ENCODE measurements around the gene C3.
"Not testable (repeated sequence)": the region's sequence is repeated elsewhere in the genome, so short reads cannot be mapped to it uniquely, and the experiment has no call there.

Gene C3

GRCh38 chr19:6720369-6721137, at the start of gene C3:
Gene C3 (minus strand): TSS chr19:6720650. CDS start chr19:6720589, 61 bp downstream.
- no peak for DNase-seq

DNA sequence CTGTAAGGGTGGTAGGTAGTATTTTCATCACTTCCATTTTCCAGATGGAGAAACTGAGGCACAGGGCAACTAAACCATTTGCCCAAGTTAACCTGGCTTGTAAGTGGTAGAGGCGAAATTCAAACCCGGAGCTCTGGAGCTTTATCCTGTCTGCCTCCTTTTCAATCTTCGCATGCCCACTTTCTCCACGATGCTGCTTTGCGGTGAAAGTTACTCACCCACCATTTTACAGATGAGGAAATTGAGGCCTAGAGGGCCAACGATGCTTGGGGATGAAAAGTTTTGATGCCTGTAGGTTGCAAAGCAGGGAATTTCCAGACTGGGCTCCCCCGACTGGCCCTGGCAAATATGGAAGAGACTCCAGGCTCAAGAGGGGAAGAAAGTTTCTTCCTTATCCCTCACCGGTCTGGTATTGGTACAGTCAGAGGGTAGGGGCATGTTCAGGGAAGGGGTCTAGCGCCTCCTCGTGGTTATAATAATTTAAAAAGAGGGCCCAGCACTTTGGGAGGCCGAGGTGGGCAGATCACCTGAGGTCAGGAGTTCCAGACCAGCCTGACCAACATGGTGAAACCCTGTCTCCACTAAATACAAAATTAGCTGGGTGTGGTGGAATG, 48.7 kb upstream of the C3 start:
- DNase-seq, result no peak

GRCh38 chr19:6768236-6768785, 47.9 kb upstream of the C3 start:
- peak; percentile 68 for DNase-seq

DNA sequence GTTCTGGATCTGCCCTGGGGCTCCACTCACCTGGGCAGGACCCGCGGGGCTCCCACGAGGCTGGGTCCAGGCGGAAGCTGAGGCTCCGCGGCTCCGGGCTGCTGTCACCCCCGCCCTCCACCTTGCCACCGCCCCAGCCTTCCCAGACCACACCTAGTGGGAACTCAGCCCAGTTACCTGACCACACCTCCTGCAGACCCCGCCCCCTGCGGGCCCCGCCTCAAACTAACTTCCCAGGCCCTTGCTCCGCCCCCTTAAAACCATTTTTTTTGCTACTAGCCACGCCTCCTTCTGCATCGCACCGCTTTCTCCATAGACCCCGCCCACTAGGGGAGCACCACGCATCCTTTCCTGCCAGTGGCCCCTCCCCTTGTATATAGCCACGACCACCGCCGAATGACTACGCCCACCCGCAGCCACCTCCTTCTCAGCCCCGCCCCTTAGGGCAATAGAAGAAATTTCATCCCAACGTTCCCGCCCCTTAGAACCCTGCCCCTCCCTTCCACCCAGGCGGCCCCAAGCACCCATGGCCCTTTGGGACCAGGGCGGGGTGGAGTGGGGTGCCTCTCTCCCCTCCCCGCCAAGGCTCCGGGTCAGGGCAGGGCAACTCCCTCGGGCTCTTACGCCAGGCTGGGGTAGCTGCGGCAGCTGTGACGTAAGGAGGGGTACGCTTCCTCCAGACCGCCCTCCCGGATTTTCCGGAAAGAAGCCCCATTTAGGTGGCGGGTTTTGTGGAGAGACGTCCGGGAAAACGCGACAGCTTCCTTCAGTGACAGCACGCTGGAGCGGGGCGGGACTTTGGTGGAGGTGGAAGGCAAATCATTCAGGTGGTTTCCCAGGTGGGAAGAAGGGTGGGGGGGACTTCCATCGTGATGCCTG, 47.1 kb upstream of the C3 start, which contains the start of gene SH2D3A:
SH2D3A (minus strand) TSS at position 79 of the 879 bp plus-strand sequence. CDS start 3,687 bp downstream, outside the sequence.
- peak; percentile 97 for DNase-seq

GRCh38 chr19:6767081-6767356, 46.6 kb upstream of the C3 start:
- no peak for DNase-seq

- DNase-seq, result no peak
Measured at GRCh38 chr19:6766357-6767080, 46.1 kb upstream of the C3 start.

DNA sequence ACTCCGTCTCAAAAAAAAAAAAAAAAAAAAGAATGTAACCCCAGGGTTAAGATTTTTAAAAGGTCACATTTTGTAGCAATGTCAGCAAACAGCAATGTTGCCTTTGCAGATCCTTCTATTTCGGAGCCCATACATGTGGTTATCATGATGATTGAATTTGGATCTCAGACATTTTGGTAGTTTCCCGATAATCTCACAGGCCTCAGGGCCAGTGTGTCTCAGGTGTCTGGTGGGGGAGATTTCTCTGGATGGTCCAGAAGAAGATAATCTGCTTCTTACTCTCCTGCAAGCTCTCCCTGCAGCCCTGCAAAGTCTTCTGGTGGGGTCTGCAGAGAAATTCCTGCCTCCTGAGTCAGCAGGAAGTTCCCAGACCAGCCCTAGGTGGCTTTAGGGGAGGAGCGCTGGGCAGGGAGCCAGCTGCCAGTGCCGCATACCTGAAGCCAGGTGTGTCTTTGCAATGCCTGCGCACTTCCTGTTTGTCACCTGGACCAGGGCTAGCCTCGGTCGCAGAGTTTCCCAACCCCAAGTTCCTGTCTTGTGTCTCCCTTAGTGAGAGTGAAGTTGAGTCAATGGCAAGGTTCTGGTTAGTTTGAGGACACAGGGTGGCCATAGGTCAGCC, 45.4 kb upstream of the C3 start:
- peak; percentile 68 for DNase-seq

GRCh38 chr19:6762253-6762797, 41.9 kb upstream of the C3 start:
- DNase-seq, result not testable (repeated sequence)

- DNase-seq, result no peak
Measured at GRCh38 chr19:6761053-6761676, 40.7 kb upstream of the C3 start.

DNA sequence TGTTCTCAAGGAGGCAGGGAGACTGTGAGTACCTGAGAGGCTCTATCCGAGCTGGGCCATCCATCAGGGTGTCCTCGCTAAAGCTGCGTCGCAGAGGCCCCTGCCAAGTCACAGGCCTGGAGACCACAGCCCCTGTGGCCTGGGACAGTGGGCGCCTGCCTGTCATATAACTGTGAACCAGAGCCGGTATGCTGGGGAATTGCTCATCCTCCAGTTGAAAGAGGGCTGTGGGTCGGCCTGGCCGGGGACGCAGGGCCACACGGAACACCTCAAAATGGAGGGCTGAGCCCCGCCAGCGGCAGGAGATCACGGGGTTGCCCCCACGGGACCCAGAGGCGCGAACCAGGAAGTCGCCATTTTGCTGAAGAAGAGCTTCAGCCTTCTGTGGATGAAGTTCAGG, 40.2 kb upstream of the C3 start:
- DNase-seq, result no peak

- DNase-seq, result peak; percentile 57
Measured at GRCh38 chr19:6754653-6755463, 34.4 kb upstream of the C3 start.

DNA sequence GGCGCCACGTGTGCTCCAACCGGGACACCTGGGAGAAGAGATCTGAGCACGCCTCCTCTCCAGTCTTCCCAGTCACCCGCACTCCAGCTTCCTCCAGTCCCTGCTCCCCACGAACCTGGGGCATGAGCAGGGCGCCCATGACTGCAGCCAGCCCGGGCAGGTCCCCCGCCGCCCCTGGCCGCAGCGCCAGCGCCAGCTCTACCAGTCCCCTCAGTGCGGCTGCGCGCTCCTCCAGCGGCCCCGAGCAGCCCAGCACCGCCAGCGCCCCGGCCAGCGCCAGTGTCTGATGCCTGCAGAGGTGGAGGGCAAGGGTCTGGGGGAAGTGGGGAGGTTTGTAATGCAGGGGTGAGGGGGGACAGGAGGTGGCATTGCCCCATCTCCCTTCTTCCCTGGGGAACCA, 33.7 kb upstream of the C3 start:
- peak; percentile 58 for DNase-seq

GRCh38 chr19:6753178-6754031, 33.0 kb upstream of the C3 start:
- peak; percentile 90 for DNase-seq

- DNase-seq, result no peak
Measured at GRCh38 chr19:6752256-6753177, 32.1 kb upstream of the C3 start.

DNA sequence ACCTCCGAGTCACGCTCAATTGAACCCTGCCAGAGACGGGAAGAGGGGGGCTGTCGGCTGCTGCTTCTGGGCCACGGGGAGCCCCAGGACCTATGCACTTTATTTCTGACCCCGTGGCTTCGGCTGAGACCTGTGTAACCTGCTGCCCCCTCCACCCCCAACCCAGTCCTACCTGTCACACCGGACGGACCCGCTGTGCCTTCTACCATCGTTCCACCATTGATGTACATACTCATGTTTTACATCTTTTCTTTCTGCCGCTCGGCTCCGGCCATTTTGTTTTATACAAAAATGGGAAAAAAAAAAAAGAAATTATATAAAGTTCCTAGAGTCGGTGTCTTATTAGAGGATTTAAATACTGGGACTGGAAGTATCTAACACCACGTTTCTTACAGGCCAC, 30.7 kb upstream of the C3 start:
- no peak for DNase-seq

- DNase-seq, result no peak
Measured at GRCh38 chr19:6750062-6750461, 29.6 kb upstream of the C3 start.

DNA sequence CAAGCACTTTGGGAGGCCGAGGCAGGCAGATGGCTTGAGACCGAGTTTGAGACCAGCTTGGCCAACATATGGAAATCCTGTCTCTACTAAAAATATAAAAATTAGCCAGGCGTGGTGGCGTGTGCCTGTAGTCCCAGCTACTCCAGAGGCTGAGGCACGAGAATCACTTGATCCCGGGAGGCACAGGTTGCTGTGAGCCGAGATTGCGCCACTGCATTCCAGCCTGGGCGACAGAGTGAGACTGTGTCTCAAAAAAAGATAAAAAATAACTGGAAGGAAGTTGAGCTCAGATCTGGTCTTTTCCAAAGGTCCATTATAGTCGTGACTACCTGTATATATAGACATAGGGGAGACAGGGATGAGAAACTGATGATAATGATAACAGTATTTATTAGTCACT, 28.1 kb upstream of the C3 start:
- DNase-seq, result not testable (repeated sequence)

GRCh38 chr19:6745965-6746364, 25.5 kb upstream of the C3 start:
- DNase-seq, result no peak

All from activated effector memory CD4-positive, alpha-beta T cell treated with anti-CD3 and anti-CD28 coated beads, Interleukin-2, amount 50 U/mL, for 16 hours (primary cell).